Thyroid gland (tissue), 4 donors: ENCODE results near the gene FBRSL1.

Experiments
- POLR2A ChIP-seq, 2 donors: fragments of 450-650 bp; IDR thresholded peaks; one replicate each; pipeline ENCODE4 v1.6.1; 2017; ENCODE audit warnings: antibody characterized with exemption in 2 of 2, mild to moderate bottlenecking in 2 of 2, moderate library complexity in 1 of 2
- TF ChIP-seq, protein P1 (sequence below), 6 experiments: fragments of 200-600 bp in 3 of 6; fragments of 450-650 bp in 3 of 6; sonication (generic) in 3 of 6; IDR thresholded peaks; one replicate each; pipeline ENCODE4 v1.5.1; 2016 to 2019; ENCODE audit warnings: antibody characterized with exemption in 6 of 6, mild to moderate bottlenecking in 2 of 6, inconsistent platforms in 1 of 6, moderate library complexity in 1 of 6

GRCh38 chr12:132544498-132544897, 54.5 kb downstream of the FBRSL1 start:
- TF ChIP-seq, protein P1, sequence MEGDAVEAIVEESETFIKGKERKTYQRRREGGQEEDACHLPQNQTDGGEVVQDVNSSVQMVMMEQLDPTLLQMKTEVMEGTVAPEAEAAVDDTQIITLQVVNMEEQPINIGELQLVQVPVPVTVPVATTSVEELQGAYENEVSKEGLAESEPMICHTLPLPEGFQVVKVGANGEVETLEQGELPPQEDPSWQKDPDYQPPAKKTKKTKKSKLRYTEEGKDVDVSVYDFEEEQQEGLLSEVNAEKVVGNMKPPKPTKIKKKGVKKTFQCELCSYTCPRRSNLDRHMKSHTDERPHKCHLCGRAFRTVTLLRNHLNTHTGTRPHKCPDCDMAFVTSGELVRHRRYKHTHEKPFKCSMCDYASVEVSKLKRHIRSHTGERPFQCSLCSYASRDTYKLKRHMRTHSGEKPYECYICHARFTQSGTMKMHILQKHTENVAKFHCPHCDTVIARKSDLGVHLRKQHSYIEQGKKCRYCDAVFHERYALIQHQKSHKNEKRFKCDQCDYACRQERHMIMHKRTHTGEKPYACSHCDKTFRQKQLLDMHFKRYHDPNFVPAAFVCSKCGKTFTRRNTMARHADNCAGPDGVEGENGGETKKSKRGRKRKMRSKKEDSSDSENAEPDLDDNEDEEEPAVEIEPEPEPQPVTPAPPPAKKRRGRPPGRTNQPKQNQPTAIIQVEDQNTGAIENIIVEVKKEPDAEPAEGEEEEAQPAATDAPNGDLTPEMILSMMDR (IDR thresholded peaks at IDR 0.05), result no peak
- no peak for TF ChIP-seq POLR2A (IDR thresholded peaks at IDR 0.05)
